ENCODE data around the gene SPP1.
"Not testable (repeated sequence)": the region's sequence is repeated elsewhere in the genome, so short reads cannot be mapped to it uniquely, and the experiment has no call there.

Gene SPP1

DNA sequence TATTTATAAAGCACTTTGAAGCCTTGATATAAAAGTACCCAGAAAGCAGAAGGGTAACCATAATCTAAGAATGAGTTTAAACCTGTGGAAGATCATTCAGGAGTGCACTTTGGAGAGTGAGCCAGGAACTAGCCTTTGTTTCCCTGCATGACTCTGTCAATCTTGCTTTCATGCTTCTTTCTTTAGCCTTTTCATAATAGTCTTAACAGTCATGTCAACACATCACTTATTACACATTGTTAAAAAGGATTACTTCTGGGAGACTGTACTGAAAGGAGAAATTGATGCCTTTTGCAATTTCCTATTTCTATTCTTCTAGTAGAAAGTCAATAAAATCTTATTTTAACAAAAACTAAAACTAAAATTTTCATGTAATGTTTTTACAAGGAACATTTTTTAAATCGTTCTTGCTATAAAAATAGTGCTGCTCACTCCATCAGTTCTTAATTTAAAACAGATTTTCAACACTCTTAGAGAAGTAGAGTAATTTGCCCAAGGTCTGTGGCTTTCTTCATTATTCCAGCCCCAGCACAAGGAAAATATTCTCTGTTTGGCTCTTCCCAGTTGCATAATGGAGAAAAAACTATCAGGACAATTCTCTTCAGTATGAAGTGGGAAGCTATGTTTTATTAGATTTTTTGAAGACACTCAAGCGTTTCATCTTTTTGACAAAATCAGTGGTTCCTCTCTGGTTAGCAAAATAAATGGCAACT, 35.4 kb upstream of the SPP1 start:
- no CpG with 5 or more reads among the region's 2 CpGs for WGBS (ENCODE audit: insufficient coverage, insufficient read length)
- Histone ChIP-seq H3K36me3 (ENCODE audit: control insufficient read depth, insufficient read depth, low read length) (no peaks in the 10 kb centered on the region), H3K27ac (ENCODE audit: low read length) (no peak overlapping the region), H3K9me3 (ENCODE audit: control insufficient read depth, insufficient read depth, low read length) (no peaks in the 10 kb centered on the region), H3K4me1 (ENCODE audit: control insufficient read depth, insufficient read depth, low read length) (peaks cover 4% of the 10 kb centered on the region; the same call in 1 of the 2 replicates), H3K27me3 (ENCODE audit: control insufficient read depth, insufficient read depth, low read length) (no peaks in the 10 kb centered on the region), H3K4me3 (ENCODE audit: low read length) (no peak overlapping the region)
- no peak for DNase-seq (ENCODE audit: low read depth, low spot score)

DNA sequence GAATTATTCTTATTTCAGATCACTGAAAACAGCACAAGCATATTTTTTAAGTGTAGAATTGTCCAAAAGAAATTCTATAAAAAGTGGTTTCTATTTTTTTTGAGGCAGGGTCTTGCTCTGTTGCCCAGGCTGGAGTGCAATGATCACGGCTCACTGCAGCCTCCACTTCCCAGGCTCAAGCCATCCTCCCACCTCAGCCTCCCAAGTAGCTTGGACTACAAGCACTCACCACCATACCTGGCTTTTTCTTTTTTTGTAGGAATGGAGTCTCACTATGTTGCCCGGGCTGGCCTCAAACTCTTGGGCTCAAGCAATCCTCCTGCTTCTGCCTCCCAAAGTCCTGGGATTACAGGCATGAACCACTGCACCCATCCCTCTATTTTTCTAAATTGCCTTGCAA, 34.7 kb upstream of the SPP1 start:
- H3K9me3 ChIP-seq (ENCODE audit: control insufficient read depth, insufficient read depth, low read length); H3K4me1 ChIP-seq (ENCODE audit: control insufficient read depth, insufficient read depth, low read length); H3K36me3 ChIP-seq (ENCODE audit: control insufficient read depth, insufficient read depth, low read length); H3K27ac ChIP-seq (ENCODE audit: low read length); H3K27me3 ChIP-seq (ENCODE audit: control insufficient read depth, insufficient read depth, low read length); DNase-seq (ENCODE audit: low read depth, low spot score); H3K4me3 ChIP-seq (ENCODE audit: low read length): not testable (repeated sequence)
- WGBS (ENCODE audit: insufficient coverage, insufficient read length): no CpG with 5 or more reads among the region's 2 CpGs

- no peak for DNase-seq (ENCODE audit: low read depth, low spot score)
- H3K27ac ChIP-seq (ENCODE audit: low read length): no peak overlapping the region
- H3K4me3 ChIP-seq (ENCODE audit: low read length): no peak overlapping the region
- no CpG with 5 or more reads among the region's 5 CpGs for WGBS (ENCODE audit: insufficient coverage, insufficient read length)
- H3K4me1 ChIP-seq (ENCODE audit: control insufficient read depth, insufficient read depth, low read length): peaks cover 4% of the 10 kb centered on the region; the same call in 1 of the 2 replicates
- no peaks in the 10 kb centered on the region for H3K27me3 ChIP-seq (ENCODE audit: control insufficient read depth, insufficient read depth, low read length)
- H3K9me3 ChIP-seq (ENCODE audit: control insufficient read depth, insufficient read depth, low read length): no peaks in the 10 kb centered on the region
- no peaks in the 10 kb centered on the region for H3K36me3 ChIP-seq (ENCODE audit: control insufficient read depth, insufficient read depth, low read length)
These were observed 33.7 kb upstream of the SPP1 start for GRCh38 chr4:87941537-87942392.

GRCh38 chr4:87943660-87944149, 31.8 kb upstream of the SPP1 start:
- H3K9me3 ChIP-seq (ENCODE audit: control insufficient read depth, insufficient read depth, low read length): no peaks in the 10 kb centered on the region
- no peaks in the 10 kb centered on the region for H3K27me3 ChIP-seq (ENCODE audit: control insufficient read depth, insufficient read depth, low read length)
- H3K36me3 ChIP-seq (ENCODE audit: control insufficient read depth, insufficient read depth, low read length): no peaks in the 10 kb centered on the region
- no peak overlapping the region for H3K4me3 ChIP-seq (ENCODE audit: low read length)
- H3K4me1 ChIP-seq (ENCODE audit: control insufficient read depth, insufficient read depth, low read length): peaks cover 4% of the 10 kb centered on the region; the same call in 1 of the 2 replicates
- no CpG with 5 or more reads among the region's 3 CpGs for WGBS (ENCODE audit: insufficient coverage, insufficient read length)
- no peak overlapping the region for H3K27ac ChIP-seq (ENCODE audit: low read length)
- DNase-seq (ENCODE audit: low read depth, low spot score): no peak

- Histone ChIP-seq H3K36me3 (ENCODE audit: control insufficient read depth, insufficient read depth, low read length) (no peaks in the 10 kb centered on the region), H3K9me3 (ENCODE audit: control insufficient read depth, insufficient read depth, low read length) (no peaks in the 10 kb centered on the region), H3K27me3 (ENCODE audit: control insufficient read depth, insufficient read depth, low read length) (no peaks in the 10 kb centered on the region), H3K4me3 (ENCODE audit: low read length) (no peak overlapping the region), H3K27ac (ENCODE audit: low read length) (no peak overlapping the region), H3K4me1 (ENCODE audit: control insufficient read depth, insufficient read depth, low read length) (peaks cover 4% of the 10 kb centered on the region; the same call in 1 of the 2 replicates)
- no peak for DNase-seq (ENCODE audit: low read depth, low spot score)
- WGBS (ENCODE audit: insufficient coverage, insufficient read length): 100% methylated on average over 3 of the region's 8 CpGs
These were observed 30.5 kb upstream of the SPP1 start for GRCh38 chr4:87944967-87945366.

DNA sequence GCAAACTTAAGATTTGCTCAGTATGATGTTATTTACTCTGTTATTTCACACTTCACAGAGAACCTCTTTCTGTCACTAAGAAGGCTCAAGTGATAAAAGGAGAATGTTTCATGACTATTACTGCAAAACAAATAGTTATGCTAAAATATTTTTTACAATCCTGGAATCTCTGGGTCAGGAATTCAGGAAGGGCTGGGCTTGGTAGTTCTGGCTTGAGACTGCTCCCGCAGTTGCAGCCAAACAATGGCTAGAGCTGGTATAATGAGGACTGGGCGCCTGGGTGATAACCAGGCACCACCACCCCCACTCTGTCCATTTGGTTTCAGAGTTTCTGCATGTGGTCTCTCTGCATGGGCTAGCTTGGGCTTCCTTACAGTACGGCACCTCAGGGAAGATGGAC, 28.7 kb upstream of the SPP1 start:
- no peaks in the 10 kb centered on the region for H3K27me3 ChIP-seq (ENCODE audit: control insufficient read depth, insufficient read depth, low read length)
- no peak overlapping the region for H3K27ac ChIP-seq (ENCODE audit: low read length)
- H3K9me3 ChIP-seq (ENCODE audit: control insufficient read depth, insufficient read depth, low read length): no peaks in the 10 kb centered on the region
- peaks cover 8% of the 10 kb centered on the region; the same call in 1 of the 2 replicates for H3K4me1 ChIP-seq (ENCODE audit: control insufficient read depth, insufficient read depth, low read length)
- H3K4me3 ChIP-seq (ENCODE audit: low read length): no peak overlapping the region
- no peaks in the 10 kb centered on the region for H3K36me3 ChIP-seq (ENCODE audit: control insufficient read depth, insufficient read depth, low read length)
- DNase-seq (ENCODE audit: low read depth, low spot score): no peak
- WGBS (ENCODE audit: insufficient coverage, insufficient read length): no CpG with 5 or more reads among the region's 3 CpGs

- DNase-seq (ENCODE audit: low read depth, low spot score): no peak
- H3K9me3 ChIP-seq (ENCODE audit: control insufficient read depth, insufficient read depth, low read length): no peaks in the 10 kb centered on the region
- no peak overlapping the region for H3K27ac ChIP-seq (ENCODE audit: low read length)
- H3K36me3 ChIP-seq (ENCODE audit: control insufficient read depth, insufficient read depth, low read length): no peaks in the 10 kb centered on the region
- H3K27me3 ChIP-seq (ENCODE audit: control insufficient read depth, insufficient read depth, low read length): no peaks in the 10 kb centered on the region
- no peak overlapping the region for H3K4me3 ChIP-seq (ENCODE audit: low read length)
- no CpG with 5 or more reads among the region's 6 CpGs for WGBS (ENCODE audit: insufficient coverage, insufficient read length)
- peaks cover 4% of the 10 kb centered on the region; the same call in 1 of the 2 replicates for H3K4me1 ChIP-seq (ENCODE audit: control insufficient read depth, insufficient read depth, low read length)
These were observed 27.9 kb upstream of the SPP1 start for GRCh38 chr4:87947381-87948160.

- WGBS (ENCODE audit: insufficient coverage, insufficient read length): no CpG with 5 or more reads among the region's 1 CpG
- Histone ChIP-seq H3K9me3 (ENCODE audit: control insufficient read depth, insufficient read depth, low read length) (no peaks in the 10 kb centered on the region), H3K4me3 (ENCODE audit: low read length) (no peak overlapping the region), H3K4me1 (ENCODE audit: control insufficient read depth, insufficient read depth, low read length) (peaks cover 4% of the 10 kb centered on the region; the same call in 1 of the 2 replicates), H3K36me3 (ENCODE audit: control insufficient read depth, insufficient read depth, low read length) (no peaks in the 10 kb centered on the region), H3K27ac (ENCODE audit: low read length) (no peak overlapping the region), H3K27me3 (ENCODE audit: control insufficient read depth, insufficient read depth, low read length) (no peaks in the 10 kb centered on the region)
- DNase-seq (ENCODE audit: low read depth, low spot score): no peak
These were observed 25.6 kb upstream of the SPP1 start for GRCh38 chr4:87949961-87950360.

GRCh38 chr4:87950493-87950892, 25.0 kb upstream of the SPP1 start:
- Histone ChIP-seq H3K9me3 (ENCODE audit: control insufficient read depth, insufficient read depth, low read length) (no peaks in the 10 kb centered on the region), H3K4me3 (ENCODE audit: low read length) (no peak overlapping the region), H3K27me3 (ENCODE audit: control insufficient read depth, insufficient read depth, low read length) (no peaks in the 10 kb centered on the region), H3K4me1 (ENCODE audit: control insufficient read depth, insufficient read depth, low read length) (peaks cover 4% of the 10 kb centered on the region; the same call in 1 of the 2 replicates), H3K27ac (ENCODE audit: low read length) (no peak overlapping the region), H3K36me3 (ENCODE audit: control insufficient read depth, insufficient read depth, low read length) (no peaks in the 10 kb centered on the region)
- DNase-seq (ENCODE audit: low read depth, low spot score): no peak

GRCh38 chr4:87950936-87951511, 24.5 kb upstream of the SPP1 start:
- no CpG with 5 or more reads among the region's 3 CpGs for WGBS (ENCODE audit: insufficient coverage, insufficient read length)
- H3K36me3 ChIP-seq (ENCODE audit: control insufficient read depth, insufficient read depth, low read length): no peaks in the 10 kb centered on the region
- peaks cover 7% of the 10 kb centered on the region; the same call in 1 of the 2 replicates for H3K4me1 ChIP-seq (ENCODE audit: control insufficient read depth, insufficient read depth, low read length)
- no peak overlapping the region for H3K27ac ChIP-seq (ENCODE audit: low read length)
- no peaks in the 10 kb centered on the region for H3K27me3 ChIP-seq (ENCODE audit: control insufficient read depth, insufficient read depth, low read length)
- DNase-seq (ENCODE audit: low read depth, low spot score): no peak
- no peak overlapping the region for H3K4me3 ChIP-seq (ENCODE audit: low read length)
- H3K9me3 ChIP-seq (ENCODE audit: control insufficient read depth, insufficient read depth, low read length): no peaks in the 10 kb centered on the region
